DMS114 treated with DMSO at 0.1 percent for 48 hours (cell line): Measurements from ENCODE around the gene TMEM164.

Experiments used
- DNase-seq: peaks from one replicate; lab custom pipeline; 2025; ENCODE audit not compliant: unreplicated experiment; lab: John Stamatoyannopoulos, UW

Gene TMEM164

GRCh38 chrX:110066488-110067225, 63.7 kb downstream of the TMEM164 start:
- no peak for DNase-seq

- DNase-seq: no peak
Measured at GRCh38 chrX:110070970-110071369, 68.1 kb downstream of the TMEM164 start.

GRCh38 chrX:110081320-110081719, 78.4 kb downstream of the TMEM164 start:
- no peak for DNase-seq

GRCh38 chrX:110081740-110082139, 78.8 kb downstream of the TMEM164 start:
- DNase-seq: no peak

- DNase-seq: no peak
Measured at GRCh38 chrX:110082161-110082560, 79.2 kb downstream of the TMEM164 start.

GRCh38 chrX:110086162-110086915, 83.4 kb downstream of the TMEM164 start:
- no peak for DNase-seq

- no peak for DNase-seq
Measured at GRCh38 chrX:110086916-110087484, 84.1 kb downstream of the TMEM164 start.

- DNase-seq: no peak
Measured at GRCh38 chrX:110087485-110088356, 84.8 kb downstream of the TMEM164 start.

- DNase-seq: no peak
Measured at GRCh38 chrX:110089656-110090403, 86.9 kb downstream of the TMEM164 start.

GRCh38 chrX:110097920-110098319, 95.0 kb downstream of the TMEM164 start:
- DNase-seq: no peak

GRCh38 chrX:110103344-110103743, 100.4 kb downstream of the TMEM164 start:
- DNase-seq: no peak

GRCh38 chrX:110104078-110104477, 101.2 kb downstream of the TMEM164 start:
- DNase-seq: no peak

GRCh38 chrX:110108381-110108821, 105.5 kb downstream of the TMEM164 start:
- no peak for DNase-seq

- no peak for DNase-seq
Measured at GRCh38 chrX:110114260-110114776, 111.4 kb downstream of the TMEM164 start.

GRCh38 chrX:110116066-110116980, 113.4 kb downstream of the TMEM164 start:
- DNase-seq: no peak

GRCh38 chrX:110118530-110118929, 115.6 kb downstream of the TMEM164 start:
- no peak for DNase-seq

- no peak for DNase-seq
Measured at GRCh38 chrX:110119480-110119879, 116.6 kb downstream of the TMEM164 start.

GRCh38 chrX:110120025-110120424, 117.1 kb downstream of the TMEM164 start:
- DNase-seq: no peak

GRCh38 chrX:110123331-110123782, 120.4 kb downstream of the TMEM164 start:
- no peak for DNase-seq
